GM21737 (cell line): ENCODE results near the gene OR51M1.
"Not testable (repeated sequence)": the region's sequence is repeated elsewhere in the genome, so short reads cannot be mapped to it uniquely, and the experiment has no call there.

Experiments used
- ATAC-seq: cut with Tn5 transposase; IDR thresholded peaks from one replicate; pipeline ENCODE4 v1.9.1; 2021; ENCODE audit warnings: mild to moderate bottlenecking, moderate library complexity; ENCODE audit not compliant: unreplicated experiment

Gene OR51M1, protein sequence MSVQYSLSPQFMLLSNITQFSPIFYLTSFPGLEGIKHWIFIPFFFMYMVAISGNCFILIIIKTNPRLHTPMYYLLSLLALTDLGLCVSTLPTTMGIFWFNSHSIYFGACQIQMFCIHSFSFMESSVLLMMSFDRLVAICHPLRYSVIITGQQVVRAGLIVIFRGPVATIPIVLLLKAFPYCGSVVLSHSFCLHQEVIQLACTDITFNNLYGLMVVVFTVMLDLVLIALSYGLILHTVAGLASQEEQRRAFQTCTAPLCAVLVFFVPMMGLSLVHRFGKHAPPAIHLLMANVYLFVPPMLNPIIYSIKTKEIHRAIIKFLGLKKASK

DNA sequence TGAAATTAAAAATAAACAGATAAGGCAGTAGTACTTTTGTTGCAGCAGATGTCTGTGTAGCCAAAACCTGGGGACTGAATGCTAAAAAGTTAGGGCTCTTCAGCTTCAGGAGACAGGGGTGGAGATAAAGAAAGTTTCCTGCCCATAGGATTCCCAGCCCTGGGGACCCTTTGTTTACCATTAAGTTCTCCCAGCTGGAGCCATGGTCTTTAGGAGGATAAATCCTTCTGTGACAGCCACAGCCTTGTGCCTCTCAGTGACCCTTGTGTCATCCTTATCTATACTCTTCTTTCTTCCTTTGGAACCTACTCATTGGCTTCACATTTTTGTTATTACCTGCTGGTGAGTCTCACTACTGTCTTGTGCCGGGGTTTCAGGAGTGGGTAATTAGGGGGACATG lies at the start of gene OR51M1:
OR51M1 (plus strand) TSS at position 237 of the 400 bp plus-strand sequence. CDS start 5,587 bp downstream, outside the sequence.
- ATAC-seq = no peak

DNA sequence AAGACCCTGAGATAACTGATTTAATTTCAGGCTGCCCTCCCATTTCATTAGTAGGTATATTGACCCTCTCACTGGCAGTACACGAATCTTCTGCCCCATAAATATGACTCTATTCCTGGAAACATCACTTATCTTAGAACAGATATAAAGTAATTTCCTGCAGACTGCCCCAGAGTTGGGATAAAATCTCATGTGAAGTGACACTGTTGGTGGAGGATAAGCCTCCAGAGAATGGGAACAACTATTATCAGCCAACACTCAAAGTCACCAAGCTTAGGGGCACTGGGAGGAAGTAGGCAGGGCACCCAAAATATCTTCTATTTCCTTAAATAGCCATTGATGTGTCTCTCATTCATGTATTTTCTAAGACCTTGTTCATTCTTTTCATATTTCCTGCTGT lies 48.4 kb upstream of the OR51M1 start:
- no peak for ATAC-seq

DNA sequence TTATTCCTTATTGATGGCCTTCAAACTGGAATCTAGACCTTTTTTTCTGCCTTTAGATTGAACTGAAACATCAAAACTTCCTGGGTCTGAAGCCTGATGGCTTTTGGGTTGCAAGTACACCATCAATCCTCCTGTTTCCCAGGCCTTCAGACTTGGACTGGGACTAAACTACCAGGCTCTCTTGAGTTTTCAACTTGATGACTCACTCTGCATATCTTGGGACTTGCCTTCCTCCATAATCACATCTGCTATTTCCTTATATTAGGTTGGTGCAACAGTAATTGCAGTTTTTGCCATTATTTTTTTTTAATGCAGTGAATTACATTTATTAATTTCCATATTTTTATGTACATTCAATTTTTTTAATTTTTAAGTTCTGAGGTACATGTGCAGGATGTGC lies 47.3 kb upstream of the OR51M1 start:
- ATAC-seq = no peak

DNA sequence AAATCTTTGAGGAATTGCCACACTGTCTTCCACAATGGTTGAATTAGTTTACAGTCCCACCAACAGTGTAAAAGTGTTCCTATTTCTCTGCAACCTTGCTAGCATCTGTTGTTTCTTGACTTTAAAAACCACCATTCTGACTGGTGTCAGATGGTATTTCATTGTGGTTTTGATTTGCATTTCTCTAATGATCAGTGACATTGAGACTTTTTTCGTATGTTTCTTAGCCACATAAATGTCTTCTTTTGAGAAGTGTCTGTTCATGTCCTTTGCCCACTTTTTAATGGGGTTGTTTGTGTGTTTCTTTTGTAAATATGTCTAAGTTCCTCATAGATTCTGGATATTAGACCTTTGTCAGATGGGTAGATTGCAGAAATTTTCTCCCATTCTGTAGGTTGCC lies 46.4 kb upstream of the OR51M1 start:
- not testable (repeated sequence) for ATAC-seq

DNA sequence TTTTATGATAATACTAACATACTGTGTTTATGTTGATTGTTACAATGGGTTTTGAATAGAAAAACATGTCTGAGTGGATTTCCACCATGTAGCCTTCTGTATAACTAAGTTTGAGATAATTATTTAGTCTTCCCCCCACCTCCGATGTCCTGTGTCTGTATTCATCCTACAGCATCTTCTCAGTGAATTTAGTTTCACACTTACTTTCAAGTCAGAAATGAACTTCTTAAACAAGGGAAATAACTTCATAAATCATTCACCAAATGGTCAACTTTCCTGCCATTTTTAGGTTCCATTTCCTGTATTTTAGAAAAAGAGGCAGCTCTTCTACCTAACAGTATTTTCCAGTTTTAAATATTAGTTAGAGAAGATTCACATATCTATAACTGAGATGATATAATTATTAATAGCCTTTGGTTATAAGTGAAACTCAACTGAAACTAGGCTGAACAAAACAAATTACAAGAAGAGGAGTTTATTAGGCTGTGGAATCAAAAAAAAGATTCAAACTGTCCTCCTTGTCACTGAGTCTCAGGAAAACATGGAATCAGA lies 43.8 kb upstream of the OR51M1 start:
- peak; percentile 80 for ATAC-seq

DNA sequence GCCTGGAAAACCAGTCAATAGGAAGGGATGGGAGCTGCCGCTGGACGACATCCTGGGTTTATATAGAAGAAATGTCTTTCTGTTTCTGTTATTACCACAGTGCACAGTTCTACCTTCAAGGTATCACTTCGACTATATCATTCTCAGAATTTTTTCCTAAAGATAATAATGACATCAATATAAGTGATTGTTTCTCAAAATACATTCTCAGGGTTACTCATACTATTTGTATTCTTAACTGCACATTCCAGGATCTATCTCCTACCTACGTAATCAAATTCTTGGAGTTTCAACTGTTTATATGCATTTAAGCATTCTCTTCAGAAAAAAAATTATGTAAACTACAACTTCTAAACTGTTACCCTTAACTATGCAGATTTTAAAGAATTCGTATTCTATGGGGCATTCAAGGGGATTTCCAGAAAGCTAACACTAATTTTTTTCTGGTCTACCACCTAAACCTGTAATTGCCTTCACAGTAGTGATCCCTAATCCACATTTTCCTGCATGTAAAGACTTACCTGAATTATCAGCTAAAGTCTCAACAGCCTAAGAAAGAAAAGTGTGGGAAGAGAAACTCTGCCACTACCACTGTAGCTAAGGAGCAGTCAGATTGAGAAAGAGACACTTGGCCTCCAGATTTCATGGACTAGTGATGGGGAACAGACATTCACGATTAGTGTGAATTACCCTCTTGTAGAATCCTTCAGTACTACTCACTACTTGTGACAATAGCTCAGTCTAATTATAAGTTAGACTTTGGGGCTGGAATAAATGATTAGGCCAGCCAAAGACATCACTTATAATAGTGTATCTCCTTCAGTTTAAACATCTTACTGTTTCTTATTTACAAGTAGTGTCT lies 39.9 kb upstream of the OR51M1 start, which contains the start of gene OR51B5:
OR51B5 (minus strand) TSS at position 51 of the 862 bp plus-strand sequence; CDS start at position 51, 0 bp downstream.
- ATAC-seq = no peak

DNA sequence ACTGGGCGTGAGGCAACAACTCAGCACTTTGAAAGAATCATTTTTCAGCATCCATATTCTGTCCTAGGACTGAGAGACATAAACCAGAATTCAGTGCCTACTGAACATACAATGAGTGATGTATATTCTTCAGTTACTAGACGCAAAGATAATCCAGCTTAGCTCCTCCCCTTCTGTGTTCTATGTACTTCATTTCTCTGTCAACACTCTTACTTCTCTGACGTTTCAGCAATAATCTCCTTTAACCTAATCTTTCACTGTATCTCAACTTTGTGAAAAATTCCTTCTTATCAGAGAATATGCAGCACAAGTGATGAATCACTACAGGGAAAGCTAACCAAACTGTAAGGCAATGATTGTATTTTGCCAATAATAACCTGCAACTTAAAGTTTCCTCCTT lies 37.8 kb upstream of the OR51M1 start:
- ATAC-seq = no peak

DNA sequence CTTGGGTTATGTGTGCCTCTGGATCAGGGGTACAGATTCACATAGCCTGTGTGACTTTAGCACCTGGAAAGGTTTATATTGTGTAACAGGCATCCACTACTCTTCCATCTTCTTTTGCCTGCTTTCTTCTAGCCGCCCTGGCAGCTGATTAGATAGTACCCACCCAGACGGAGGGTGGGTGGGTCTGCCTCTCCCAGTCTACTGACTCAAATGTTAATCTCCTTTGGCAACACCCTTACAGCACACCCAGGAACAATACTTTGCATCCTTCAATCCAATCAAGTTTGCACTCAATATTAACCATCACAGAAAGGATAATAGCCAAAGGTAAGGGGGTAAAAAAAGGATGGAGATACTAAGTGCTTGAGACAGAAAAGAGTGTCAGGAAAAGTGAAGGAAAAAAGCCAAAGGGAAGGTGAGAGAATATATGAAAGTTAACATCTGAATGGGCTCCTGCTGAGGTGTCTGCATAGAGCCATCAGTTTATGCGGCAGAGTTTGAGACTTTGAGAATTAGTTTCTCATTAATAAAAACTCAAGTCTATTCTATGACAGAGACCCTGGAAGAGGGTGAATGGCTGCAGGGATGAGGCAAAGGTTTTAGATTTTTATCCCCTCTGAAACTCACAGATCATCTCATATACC lies 34.9 kb upstream of the OR51M1 start:
- ATAC-seq = no peak

DNA sequence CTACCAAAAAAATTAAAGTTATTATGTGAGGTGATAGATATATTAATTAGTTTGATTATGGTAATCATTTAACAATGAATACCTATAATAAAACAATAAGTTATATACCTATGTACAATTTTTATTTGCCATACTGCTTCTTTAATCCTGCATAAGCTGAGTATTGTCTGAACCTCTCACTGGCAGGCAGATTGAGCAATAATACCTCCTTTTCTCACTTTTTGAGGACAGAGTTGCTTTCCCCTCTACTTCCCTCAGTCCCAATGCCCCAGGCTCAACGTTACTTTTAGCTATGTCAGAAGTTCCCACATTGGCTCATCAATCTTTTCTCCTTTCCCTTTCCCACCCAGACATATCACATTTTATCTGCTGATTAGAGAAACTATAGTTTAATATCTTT lies 34.1 kb upstream of the OR51M1 start:
- no peak for ATAC-seq

DNA sequence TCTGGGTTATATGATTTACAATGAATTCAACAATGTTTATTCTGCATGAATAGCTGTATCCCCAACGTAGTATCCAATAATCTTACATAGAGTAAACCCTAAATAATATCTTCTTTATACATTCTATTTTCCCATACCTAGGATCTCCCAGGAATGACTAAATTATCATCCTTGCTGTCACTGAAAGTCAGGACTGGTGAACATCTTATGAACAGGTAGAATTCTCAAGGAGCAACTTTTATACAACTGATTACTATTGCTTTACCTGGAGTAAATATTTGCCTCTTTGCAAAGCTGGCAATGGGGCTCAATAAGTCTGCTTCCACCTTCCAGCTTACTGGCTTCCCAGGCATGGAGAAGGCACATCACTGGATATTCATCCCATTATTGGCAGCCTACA lies 32.4 kb upstream of the OR51M1 start, which contains the start of gene OR51B6:
OR51B6 (plus strand) TSS at position 301 of the 400 bp plus-strand sequence; CDS start at position 301, 0 bp downstream.
- no peak for ATAC-seq

DNA sequence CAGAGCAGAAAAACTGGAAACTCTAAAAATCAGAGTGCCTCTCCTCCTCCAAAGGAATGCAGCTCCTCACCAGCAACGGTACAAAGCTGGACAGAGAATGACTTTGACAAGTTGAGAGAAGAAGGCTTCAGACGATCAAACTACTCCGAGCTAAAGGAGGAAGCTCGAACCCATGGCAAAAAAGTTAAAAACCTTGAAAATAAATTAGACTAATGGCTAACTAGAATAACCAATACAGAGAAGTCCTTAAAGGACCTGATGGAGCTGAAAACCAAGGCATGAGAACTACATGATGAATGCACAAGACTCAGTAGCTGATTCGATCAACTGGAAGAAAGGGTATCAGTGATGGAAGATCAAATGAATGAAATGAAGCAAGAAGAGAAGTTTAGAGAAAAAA lies 27.6 kb upstream of the OR51M1 start:
- not testable (repeated sequence) for ATAC-seq

DNA sequence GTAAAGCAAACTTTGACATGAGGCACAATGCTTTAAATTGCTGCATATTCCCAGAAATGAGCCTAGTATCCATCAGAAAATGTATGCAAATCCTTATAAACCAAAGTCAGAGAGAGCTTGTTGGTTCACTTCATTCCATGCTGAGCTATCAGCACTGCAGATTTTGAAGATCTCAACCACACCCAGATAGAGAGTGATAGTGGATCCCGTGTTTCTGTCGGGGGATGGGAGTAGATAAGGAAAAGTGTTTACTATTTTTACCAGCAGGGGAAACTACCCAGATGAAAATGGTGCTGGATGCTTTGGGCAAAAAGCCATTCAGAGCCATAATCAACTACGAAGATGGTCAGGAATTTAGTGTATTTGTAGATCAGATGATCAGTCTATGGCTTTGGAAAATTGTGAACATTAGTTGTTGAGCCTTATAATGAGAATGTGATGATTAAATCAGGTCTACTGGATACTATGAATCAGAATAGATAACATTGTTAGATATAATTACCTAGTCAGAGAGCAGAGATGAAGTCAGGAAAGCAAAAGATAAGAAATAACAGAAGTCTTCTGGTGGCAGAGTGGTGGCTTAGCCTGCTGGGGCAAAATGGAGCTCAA lies 21.5 kb upstream of the OR51M1 start:
- ATAC-seq = no peak

DNA sequence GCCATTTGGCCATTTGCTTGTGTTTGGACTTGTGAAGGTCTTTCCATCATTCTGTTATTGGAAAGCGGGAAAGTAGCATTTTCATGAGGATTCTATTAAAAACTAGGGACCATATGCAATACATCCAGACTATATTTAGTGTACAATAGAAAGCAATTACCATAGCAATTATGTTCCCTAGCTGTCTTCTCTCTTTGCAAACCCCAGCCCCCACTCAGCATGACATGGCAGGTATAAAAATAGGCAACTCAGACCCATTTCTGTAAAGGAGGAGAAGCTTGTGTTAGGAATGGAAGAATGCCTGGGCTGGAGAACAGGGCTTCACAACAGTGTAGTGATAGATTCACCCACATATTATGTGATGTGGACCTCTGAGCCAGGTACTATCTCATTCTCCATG lies 19.9 kb upstream of the OR51M1 start:
- ATAC-seq = no peak

DNA sequence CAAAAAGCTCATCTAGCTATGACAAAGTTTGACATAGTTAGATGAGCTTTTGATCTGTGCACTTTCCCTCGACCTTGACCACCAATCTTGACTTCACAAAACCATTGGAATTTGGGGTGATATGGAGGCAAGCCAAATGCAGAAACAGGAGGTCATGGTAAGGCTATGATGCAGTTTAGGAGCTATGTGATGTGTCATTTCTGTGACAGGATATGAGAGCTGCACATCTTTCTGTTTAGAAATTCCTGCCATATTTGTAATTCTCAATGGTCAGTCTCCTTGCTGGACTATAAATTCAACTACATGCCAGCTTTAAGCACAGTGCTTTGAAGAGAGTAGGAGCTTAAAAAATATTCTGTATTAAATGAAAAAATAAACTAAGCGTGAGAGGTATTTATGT lies 19.4 kb upstream of the OR51M1 start:
- no peak for ATAC-seq

DNA sequence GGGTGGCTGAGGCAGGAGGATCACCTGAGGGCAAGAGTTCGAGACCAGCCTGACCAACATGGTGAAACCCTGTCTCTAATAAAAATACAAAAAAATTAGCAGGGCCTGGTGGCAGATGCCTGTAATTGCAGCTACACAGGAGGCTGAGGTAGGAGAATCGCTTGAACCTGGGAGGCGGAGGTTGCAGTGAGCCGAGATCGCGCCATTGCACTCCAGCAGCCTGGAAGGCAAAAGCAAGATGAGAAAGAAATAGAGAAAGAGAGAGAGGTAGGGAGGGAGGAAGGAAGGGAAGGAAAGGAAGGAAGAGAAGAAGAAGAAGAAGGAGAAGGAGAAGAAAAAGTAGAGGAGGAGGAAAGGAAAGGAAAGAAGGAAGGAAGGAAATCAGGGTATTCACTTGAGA lies 17.2 kb upstream of the OR51M1 start:
- not testable (repeated sequence) for ATAC-seq

DNA sequence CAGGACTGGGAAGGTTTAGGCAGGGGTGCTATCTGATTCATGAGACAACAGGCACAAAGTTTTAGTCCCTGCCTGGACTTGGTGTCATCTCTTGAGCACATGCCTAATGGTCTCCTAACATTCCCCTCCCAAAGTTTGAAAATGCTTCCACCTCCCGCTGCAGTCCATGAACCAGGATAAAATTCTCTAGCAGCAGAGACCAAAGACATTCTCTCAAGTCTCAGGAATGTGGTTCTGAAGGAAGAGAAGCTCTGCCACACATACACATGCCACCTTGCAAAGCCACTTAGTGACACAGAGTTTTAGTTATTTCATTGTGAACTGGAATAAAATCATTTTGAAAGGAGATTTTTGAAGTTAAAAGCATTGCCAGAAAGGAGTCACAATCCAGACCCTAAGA lies 16.8 kb upstream of the OR51M1 start:
- ATAC-seq = no peak

DNA sequence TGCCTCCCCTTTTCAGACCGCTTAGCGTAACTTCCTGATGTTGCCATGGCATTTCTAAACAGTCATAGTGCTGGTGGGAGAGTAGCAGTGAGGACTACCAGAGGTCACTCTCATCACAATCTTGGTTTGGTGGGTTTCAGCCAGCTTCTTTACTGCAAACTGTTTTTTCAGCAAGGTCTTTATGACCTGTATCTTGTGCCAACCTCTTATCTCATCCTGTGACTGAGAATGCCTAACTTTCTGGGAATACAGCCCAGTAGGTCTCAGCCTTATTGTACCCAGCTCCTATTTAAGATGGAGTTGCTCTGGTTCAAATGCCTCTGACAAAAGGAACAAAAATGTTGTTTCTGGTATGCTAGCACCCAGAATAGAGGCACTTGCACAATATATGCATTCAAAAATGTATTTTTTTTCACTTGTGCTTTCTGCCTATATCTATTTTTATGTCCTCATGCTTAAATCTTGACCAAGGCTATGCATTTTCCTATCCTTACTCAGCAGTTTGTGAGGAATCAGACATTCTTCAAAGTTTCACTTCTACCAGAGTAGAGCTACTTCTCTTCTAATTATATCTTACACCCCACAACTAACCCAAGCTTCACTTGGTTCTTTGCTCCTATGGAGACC lies 16.1 kb upstream of the OR51M1 start:
- no peak for ATAC-seq

DNA sequence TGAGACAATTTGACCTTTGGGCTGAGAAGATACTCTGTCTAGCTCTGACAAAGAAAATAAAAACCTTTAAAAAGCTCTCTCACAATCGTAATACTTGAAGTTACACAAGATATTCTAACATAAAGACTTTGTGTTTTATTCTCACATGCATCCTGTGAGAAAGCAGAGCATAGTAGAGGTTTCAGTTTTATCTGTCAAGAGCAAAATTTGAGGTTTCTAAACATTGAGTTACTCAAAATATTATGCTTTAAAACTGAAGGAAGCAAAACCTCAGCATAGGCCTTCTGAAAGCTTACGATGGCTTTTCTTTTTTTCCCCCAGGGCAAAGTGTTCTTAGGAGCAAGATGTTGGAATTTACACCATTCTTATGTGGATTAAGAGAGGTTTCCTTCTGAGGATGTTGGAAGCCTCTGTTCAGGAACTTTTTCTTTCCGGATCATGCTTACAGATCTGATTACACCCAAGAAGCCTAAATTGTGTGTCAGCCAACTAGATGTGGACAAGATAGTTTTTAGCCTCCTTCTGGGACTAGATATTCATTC lies 15.0 kb upstream of the OR51M1 start:
- ATAC-seq = no peak

DNA sequence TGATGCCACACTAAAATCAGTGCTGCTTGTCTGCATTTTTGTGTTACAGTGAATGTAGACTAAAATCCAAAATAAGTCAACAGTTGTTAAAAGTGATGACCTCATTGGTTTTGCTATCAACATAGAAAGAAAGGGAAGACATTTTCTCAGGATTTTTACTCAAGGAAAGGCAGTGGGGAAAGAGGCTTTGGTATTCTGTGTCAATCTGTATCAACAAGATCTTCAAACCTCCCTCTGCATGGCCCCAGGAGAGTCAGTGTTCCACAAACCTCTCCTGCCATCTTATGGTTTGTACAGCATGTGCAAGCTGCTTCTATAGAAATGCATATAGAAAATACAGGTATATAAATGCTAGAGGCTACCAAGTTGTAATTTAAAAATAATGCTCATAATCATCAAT lies 13.8 kb upstream of the OR51M1 start:
- no peak for ATAC-seq
